AG09319 (cell line): ENCODE data around the gene DCAF10.

Source experiments
- DNase-seq: peaks from one replicate; pipeline ENCODE4 v3.0.0-alpha.2; 2010; ENCODE audit warnings: low read depth; ENCODE audit errors: extremely low read depth
- TF ChIP-seq, protein P1 (sequence below): IDR thresholded peaks from 2 replicates; pipeline ENCODE4 v1.5.1; 2011; ENCODE audit warnings: low read depth, mild to moderate bottlenecking, inconsistent platforms, low read length, moderate library complexity

DCAF10 gene

DNA sequence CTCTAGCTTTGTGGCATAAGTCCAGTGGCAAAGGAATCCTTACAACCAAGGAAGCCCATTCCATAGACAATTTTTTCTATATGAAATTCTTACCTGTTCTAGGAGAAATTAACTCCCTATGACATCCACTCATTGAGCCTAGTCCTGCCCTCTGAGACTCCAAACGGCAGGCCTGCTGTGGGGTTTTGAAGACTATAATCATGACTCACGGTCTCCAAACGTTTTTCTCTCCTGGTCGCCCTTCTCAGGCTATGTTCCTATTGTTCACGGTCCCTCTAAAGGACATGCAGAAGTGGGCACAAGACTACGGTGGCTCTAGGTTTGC is 16.3 kb upstream of the DCAF10 start:
- TF ChIP-seq, protein P1, sequence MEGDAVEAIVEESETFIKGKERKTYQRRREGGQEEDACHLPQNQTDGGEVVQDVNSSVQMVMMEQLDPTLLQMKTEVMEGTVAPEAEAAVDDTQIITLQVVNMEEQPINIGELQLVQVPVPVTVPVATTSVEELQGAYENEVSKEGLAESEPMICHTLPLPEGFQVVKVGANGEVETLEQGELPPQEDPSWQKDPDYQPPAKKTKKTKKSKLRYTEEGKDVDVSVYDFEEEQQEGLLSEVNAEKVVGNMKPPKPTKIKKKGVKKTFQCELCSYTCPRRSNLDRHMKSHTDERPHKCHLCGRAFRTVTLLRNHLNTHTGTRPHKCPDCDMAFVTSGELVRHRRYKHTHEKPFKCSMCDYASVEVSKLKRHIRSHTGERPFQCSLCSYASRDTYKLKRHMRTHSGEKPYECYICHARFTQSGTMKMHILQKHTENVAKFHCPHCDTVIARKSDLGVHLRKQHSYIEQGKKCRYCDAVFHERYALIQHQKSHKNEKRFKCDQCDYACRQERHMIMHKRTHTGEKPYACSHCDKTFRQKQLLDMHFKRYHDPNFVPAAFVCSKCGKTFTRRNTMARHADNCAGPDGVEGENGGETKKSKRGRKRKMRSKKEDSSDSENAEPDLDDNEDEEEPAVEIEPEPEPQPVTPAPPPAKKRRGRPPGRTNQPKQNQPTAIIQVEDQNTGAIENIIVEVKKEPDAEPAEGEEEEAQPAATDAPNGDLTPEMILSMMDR = no peak
- DNase-seq = no peak

DNA sequence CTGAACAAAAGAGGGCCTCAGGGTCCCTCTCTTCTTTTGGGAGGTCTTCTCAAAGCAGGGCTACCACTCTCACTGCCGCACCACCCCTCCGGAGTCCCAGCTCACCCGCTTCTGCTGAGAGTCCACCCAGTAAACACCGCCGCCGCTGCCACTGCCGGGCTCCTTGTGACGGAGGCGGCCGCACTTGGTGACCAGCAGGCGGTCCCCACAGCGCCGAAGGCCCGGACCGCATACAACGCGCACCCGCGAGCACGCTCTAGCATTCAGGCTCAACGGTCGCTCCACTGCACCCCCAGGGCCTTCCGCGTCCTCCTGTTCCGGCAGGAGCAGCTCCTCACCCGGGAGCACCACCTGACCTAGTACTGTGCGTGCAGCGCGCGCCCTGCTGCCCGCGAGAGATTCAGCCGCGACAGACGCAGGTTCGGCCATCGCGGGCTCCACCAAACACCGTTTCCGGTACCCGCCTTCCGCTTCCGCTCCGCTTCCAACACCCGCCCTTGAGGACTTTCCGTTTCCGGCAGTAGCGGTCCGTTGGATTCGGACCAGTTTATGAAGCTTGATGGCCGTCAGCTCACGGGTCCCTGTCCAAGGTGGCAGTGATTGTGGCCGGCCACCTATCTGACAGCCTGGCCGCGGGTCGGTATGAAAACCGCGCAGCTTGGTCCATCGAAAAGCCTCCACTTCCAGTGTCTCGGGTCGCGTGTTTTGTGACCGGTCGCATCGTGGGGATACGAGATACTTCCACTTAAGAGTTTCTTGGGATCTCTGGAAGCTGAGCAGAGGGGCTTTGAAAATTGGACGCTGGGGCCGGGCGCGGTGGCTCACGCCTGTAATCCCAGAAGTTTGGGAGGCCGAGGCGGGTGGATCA is 15.7 kb upstream of the DCAF10 start, which contains the start of gene EXOSC3:
Gene EXOSC3, minus strand, starts transcription at position 449 of the 868 bp plus-strand sequence. Its CDS starts 20 bp downstream, at position 429.
- TF ChIP-seq, protein P1 = no peak
- peak; percentile 49 for DNase-seq

DNA sequence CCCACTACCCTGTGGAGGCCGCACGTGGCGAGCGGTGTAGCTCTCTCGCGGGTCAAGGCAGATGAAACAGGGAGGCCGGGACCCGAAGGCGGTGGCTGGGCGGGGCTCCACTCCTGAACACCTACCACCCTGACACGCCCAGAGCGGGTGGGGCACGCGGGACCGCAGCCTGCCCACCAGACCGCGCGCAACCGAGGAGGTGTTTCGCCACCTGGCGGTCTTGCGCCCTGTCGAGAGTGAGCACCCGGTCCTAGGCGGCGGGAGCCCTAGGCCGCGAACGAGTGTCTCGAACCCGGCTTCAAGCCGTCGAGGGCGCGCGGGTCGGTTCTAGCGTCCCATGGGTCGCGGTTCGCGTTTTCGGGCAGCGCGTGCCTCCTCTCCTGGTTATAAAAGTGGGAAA is 13.5 kb upstream of the DCAF10 start:
- no peak for DNase-seq
- TF ChIP-seq, protein P1 = no peak

DNA sequence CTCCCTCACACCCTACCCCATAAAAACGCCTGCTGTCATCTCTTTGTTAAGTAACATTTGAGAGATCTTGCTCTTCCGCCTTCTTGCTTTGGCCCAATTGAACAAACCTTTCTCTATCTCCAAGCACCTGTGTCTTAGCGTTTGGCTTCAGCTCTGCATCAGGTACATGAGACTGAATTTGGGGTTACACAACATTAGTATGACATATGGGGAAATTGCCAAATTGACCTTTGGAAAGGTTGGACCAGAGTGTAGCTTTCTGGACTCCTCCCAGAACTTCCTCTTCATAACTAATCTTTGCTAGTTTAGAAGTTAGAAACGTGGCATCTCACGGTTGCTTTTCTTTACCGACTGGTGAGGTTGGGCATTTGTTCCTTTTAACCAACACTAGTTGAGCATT is 12.3 kb upstream of the DCAF10 start:
- TF ChIP-seq, protein P1 = no peak

DNA sequence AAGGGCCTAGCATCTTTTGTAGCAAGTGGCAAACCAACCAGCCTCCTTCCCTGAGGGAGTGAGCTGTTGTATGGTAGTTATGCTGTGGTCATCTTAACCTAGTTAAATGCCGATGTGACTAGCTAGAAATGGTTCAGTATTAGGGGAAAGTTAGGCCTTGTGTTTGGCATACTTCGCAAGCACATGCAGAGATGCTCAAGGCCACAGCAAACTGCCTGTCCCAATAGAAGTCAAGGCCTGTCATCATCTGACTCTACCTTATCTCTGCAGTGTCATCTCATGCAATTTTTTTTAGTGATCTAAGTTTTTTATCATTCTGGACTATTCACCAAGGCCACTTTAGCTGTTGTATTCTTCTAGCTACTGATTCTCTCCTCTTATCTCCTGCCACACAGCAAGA is 10.5 kb upstream of the DCAF10 start:
- TF ChIP-seq, protein P1 = no peak
- no peak for DNase-seq

More for the DNA sequence above, 12.3 kb upstream of the DCAF10 start:
- DNase-seq = no peak

DNA sequence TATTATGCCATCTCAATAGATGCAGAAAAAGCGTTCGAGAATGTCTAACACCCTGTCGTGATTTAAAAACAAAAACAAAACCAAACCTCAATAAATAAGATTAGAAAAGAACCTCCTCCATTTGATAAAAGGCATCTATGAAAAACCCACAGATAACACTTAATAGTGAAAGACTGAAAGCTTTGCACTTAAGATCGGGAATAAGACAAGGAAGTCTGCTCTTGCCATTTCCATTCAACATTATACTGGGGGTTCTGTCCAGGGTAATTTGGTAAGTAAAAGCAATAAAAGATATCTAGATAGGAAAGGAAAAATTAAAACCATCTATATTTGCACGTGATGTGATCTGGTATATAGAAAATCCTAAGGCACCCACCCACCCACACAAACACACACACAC is 8.5 kb upstream of the DCAF10 start:
- DNase-seq = no peak
- TF ChIP-seq, protein P1 = no peak

DNA sequence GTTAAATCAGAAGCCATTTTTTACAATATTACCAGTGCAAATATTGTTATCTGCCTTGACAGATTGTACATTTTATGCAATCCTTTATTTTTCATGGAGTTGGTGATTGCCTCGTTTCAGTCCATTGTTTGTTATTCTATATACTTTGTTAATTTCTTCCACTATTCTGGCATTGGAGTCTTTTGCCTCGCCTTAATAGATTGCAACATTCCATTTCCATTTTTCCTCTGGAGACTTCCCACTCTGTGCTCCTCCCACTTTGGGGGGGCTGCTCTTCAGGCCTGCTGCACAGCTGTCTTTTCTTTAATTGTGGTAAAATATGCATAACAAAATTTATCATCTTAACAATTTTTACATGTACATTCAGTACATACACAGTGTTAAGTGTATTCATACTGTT is 4.4 kb upstream of the DCAF10 start:
- TF ChIP-seq, protein P1 = no peak
- no peak for DNase-seq
